ENCODE results near the gene TGOLN2.

TGOLN2 gene

DNA sequence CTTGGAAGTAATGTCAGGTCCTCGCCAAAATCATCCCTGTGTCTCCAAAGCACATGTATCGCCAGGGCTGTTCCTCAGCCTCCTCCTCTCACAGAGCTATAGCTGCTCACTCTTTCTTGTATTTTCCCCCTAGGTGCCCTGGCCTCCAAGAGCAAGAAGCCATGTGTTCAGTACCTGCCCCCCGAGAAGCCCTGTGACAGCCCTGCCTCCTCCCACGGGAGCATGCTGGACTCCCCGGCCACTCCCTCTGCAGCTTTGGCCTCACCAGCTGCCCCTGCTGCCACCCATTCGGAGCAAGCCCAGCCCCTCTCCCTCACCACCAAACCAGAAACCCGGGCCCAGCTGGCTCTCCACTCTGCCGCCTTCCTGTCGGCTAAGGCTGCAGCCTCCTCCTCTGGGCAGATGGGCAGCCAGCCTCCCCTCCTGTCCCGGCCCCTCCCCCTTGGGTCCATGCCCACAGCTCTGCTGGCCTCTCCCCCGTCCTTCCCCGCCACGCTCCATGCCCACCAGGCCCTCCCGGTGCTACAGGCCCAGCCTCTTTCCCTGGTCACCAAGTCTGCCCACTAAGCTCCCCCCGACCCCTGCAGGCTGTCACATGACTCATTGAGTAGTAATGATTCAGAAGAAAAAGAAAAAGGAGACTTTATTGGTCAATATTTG is 18.8 kb downstream of the TGOLN2 start:
- peak; percentile 72 for DNase-seq (ENCODE audit: low read depth, low spot score)

DNA sequence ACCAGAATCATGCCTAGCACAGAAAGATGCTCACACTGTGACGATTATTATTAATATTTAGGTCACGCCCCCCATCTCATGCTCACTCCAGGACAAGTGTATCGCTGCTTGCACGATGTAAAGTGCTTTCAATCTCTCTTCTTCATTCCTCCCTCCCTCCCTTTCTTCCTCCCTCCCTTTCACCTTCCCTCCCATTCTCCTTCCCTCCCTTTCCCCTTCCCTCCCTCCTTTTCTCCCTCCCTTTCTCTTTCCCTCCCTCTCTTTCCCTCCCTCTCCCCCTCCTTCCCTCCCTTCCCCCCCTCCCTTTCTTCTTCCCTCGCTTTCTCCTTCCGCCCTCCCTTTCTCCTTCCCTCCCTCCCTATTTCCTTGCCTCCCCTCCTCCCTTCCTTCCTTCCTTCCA is 19.6 kb downstream of the TGOLN2 start:
- no peak for DNase-seq (ENCODE audit: low read depth, low spot score)

DNA sequence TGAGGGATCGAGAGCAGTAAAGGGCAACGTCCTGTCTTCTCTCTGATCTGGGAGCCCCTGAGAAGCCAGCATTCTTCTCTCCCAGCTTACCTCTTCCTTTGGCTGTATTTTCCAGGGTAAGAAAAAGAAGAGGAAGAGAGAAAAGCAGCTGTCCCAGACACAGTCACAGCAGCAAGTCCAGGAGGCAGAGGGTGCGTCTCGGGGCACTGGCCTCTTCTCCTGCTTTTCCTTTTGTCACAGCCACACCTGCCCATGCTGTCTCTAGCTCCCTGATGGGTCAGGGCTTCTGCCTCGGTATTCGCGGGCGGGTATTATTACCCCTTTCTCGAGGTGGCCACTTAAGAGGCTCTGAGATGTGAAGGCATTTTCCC is 20.3 kb downstream of the TGOLN2 start:
- DNase-seq (ENCODE audit: low read depth, low spot score) = no peak

DNA sequence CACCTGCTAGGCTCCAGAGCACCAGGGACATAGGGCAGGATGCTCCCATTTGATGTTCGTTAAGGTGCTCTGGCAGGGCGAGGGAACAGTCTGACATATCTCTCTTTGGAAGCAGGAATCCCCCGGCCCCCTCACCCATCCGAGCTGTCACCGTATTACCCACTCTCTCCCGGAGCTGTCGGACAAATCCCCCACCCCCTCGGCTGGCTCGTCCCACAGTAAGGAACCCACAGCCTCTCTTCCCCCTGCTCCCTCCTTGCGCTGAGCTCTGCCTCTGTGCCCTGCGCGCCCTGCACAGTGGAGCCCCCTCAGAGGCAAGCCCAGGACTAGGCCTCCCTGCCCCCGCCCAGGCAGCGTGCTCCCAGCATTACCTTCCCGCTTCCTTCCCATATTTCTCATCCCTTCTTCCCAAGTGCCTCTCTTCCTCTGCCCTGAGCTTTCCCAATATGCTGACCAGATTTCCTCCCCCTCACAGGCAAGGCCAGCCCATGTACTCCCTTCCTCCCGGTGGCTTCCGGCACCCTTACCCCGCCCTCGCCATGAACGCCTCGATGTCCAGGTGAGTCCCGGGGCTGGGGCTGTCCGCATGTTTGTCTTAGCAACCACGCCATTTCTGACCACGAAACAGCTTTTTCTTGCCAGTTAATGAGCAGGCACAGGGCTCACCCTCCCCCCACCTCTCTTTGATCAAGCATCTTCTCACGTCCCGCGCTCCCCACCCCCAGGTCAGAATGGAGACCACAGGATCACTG is 23.8 kb downstream of the TGOLN2 start:
- no peak for DNase-seq (ENCODE audit: low read depth, low spot score)

DNA sequence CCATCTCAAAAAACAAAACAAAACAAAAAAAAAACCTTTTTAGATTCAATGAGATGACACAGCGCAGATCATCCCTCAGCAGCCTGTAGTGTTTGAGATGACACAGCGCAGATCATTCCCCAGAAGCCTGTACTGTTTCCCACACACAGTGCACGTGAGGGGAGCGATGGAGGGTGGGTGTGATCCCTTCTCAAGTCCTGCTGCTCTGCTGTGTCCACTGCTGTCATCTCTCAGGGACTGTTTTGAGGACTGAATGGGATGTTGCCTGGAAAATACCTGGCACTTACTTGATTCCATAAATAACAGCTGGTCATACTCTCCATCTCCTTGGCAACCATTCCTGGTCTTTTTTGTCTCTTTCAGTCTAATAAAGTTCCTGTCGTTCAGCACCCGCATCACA is 25.7 kb downstream of the TGOLN2 start:
- no peak for DNase-seq (ENCODE audit: low read depth, low spot score)

DNA sequence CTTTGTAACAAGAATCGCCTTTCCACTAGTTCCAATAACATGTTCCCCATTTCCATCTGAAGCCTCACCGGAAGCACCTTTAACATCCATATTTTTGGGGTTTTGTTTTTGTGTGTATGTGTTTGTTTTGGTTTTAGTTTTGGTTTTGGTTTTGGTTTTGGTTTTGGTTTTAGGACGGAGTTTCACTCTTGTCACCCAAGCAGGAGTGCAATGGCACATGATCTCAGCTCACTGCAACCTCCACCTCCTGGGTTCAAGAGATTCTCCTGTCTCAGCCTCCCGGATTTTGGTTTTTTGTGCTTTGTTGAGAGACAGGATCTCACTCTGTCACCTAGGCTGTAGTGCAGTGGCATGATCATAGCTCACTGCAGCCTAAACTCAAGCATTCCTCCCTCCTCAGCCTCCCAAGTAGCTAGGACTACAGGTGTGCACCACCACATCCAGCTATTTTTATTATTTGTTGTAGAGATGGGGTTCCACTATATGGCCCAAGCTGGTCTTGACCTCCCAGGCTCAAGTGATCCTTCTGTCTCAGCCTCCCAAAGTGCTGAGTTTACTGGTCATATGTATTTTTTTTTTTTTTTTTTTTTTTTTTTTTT is 36.3 kb downstream of the TGOLN2 start:
- DNase-seq (ENCODE audit: low read depth, low spot score) = no peak

DNA sequence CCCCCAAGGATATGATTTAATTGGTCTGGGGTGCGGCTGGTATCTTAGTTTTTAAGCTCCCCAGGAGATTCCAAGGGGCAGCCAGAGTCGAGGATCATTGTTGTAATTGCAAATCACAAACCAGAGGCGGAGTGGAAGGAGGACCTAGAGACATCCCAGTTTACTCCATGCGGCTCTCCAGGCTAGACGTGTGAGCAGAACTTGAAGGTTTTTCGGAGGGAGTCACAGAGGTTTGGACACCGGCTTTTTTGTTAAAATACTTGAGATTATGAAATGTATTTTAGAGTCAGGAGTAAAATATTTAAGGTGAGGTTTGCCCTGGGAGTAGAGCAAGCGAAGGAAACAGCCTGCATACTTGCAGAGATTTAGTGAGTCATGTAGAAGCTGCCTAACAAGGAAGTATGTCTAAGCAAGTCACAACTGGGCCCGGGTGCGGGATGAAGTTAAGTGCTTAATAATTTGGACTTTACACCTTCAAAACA is 39.5 kb downstream of the TGOLN2 start:
- peak; percentile 76 for DNase-seq (ENCODE audit: low read depth, low spot score)

DNA sequence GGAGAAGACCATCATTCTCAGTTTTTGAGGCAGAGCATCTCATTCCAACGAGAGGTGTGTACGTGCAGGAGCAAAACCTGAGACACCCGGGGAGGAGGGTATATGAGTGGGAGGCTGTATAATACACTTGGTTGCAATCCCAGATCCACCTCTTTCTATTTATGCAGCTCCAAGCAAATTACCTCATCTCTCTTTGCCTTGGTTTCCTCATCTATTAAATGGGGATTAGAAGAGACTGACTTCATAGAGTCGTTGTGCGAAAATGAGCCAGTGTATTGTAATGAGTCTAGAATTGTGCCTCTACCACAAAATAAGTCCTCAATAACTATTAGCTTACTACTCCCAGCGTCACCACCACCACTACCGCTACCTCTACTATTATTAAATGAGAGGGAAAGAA is 40.1 kb downstream of the TGOLN2 start:
- no peak for DNase-seq (ENCODE audit: low read depth, low spot score)

DNA sequence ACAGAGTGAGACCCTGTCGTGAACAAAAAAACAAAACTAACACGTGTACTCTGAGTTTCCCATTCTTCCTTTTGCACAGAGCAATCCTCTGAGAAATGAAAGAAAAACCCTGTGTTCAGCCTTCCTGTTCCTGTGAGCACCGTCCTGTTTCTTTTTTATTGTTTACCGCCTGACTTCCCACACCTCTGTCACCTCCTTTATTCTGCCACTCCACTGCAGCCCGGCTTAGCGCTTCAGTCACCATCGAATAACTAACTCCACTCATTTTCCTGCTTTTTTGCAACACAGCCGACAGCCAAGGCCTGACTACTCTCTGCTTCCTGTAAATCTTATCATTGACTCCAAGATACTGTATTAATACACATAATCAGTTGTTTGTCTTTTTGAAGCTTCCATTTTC is 40.9 kb downstream of the TGOLN2 start:
- no peak for DNase-seq (ENCODE audit: low read depth, low spot score)

DNA sequence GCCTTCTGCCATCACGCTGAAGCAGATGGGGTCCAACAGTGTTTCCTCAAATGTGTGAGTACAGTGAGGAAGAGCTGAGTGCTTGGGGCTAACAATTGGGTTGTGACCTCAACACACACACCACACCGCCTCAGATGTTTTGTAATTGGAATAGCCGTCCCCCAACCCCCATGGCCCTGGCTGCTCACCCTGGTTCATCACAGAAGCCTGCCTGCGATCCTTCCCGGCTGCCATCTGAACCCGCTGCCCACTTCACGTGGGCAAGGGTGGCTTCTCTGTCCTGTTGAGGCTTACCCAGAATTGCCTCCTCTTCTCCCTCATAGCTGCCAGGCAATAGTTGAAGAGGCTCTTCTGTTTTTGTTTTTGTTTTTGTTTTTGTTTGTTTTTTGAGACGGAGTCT is 44.1 kb downstream of the TGOLN2 start:
- no peak for DNase-seq (ENCODE audit: low read depth, low spot score)

DNA sequence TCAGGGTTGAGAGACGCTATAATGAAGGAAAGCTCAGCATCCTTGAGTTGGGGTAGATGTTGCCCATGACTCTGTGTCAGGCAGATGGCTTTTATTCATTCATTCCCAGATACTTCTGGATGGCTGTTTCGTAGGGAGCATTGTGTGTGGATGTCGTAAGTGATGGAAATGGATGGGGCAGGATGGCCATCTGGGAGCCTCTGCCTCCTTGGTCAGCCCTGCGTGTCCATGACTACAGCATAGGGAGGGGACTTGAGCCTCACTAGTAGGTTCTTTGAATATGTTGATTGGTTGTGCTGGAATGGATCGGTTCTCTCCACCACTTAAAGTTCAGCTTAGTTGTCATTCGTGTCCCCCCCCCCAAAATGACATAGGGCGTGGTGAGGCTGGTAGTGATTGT is 44.9 kb downstream of the TGOLN2 start:
- no peak for DNase-seq (ENCODE audit: low read depth, low spot score)

DNA sequence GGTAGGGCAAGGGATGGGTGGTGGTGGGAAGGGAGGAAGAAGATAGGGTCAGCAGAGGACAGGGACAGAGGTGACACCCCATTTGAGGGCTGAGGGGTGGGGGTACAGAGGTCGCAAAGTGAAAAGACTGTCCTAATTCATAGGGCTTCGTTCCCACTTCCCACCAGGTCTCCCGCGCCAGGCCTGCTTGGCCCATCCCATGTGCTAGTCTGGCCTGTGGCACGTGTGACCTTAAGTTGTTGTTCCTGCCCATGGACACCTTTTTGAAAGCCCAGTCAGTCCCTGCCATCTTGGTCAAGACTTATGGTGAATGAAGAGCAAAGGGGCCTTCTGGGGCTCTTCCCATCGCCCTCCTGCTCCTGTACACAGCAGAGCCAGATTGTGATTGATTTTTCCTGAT is 46.2 kb downstream of the TGOLN2 start:
- no peak for DNase-seq (ENCODE audit: low read depth, low spot score)

DNA sequence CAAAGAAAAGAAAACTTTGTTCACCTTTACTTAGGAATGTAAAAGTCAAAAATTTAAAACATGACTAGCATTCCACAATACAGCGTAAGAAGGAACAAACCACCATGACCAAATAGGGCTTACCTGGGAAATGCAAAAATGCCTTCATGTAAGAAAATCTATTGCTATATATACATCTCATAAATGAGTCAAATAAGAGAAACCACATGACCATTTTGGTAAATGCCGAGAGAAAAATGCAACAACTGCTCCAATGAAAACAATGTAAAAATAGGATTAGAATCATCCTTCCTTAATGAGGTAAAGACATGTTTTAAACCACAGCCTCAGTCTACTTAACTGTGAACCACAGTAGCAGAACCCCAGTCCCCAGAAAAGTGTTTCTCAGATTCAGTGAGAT is 49.4 kb downstream of the TGOLN2 start:
- peak; percentile 49 for DNase-seq (ENCODE audit: low read depth, low spot score)

DNA sequence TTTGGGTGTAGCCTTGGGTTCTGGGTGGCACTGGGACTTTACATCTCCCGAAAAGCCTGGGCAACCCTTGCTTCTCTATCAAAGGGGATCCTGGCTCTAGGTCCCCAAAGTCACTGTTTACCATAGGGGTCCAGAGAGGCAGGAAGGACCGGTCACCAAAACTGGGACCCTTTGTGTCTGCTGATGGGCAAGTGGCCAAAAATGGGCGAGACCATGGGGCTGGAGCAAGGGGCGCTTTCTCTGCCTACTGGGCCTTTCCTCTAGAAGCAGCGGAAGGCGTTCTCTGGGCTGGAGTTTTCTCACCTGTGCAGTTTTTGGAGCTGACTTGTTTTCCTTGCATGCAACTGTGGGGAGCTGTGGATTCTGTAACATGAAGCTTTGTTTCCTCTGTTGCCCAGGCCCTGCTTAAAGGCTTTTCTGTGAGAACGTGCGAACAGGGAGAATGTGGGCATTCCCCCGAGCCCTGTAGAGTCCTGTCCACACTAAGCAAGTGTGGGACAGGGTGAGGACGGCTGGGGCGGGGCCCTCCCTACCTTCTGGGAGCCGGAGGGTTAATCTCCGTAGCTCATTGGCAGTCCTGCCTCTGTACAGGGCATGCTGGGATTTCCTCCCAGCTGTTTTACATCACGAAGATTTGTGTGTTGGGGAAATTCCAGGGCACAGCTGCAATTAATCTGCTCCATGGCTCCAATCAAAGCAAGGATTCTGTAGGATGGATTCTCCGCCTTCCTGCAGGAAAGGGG is 50.2 kb downstream of the TGOLN2 start:
- peak; percentile 37 for DNase-seq (ENCODE audit: low read depth, low spot score)

DNA sequence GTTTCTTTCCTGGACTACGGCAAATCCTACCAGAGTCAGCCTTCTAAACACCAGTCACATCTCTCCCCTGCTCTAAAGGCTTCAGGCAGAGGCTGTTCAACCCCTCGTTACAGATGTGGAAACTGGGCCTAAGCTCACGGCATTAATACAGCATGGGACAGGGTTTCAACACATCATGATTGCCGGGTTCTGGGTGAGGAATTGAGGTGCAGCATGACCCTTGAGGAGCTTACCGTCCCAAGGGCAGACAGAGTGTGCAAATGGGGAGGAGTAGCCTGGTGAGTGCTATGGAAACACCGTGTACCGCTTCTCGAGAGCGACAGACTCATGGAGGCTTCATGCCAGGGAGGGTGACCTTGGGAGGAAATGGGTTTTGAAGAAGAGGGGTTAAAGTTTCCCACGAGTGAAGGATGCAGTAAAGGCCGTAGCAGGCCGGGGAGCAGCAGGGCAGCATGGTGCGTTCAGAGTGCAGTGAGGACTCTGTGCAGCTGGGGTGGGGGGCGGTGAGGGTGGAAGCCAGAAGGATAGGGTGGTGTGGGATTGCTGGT is 51.1 kb downstream of the TGOLN2 start:
- DNase-seq (ENCODE audit: low read depth, low spot score) = no peak

DNA sequence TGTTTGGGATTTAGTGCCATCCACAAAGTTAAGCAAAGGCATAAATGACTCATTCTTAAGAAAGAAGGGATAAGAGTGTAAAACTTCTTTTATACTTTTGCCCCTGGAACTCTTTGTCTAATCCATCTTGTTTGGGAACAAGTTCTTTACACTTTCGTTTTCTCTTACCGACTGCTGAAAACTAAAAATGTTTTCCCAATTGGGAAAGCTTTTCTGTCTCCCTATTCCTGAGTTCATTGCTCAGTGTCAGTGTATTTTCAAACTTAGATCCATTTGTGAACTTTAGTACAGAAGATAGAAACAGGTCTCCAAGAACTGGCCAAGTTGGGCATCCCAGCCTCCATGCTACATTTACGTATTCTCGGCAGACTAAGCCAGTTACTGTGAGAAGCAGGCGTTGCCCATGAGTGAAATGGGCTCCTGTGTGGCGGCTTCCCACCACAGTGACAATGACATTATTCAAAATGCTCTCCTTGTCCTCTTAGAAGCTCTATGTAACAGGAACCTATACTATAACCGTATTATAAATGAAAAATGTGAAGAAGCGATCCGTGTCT is 51.7 kb downstream of the TGOLN2 start:
- no peak for DNase-seq (ENCODE audit: low read depth, low spot score)

DNA sequence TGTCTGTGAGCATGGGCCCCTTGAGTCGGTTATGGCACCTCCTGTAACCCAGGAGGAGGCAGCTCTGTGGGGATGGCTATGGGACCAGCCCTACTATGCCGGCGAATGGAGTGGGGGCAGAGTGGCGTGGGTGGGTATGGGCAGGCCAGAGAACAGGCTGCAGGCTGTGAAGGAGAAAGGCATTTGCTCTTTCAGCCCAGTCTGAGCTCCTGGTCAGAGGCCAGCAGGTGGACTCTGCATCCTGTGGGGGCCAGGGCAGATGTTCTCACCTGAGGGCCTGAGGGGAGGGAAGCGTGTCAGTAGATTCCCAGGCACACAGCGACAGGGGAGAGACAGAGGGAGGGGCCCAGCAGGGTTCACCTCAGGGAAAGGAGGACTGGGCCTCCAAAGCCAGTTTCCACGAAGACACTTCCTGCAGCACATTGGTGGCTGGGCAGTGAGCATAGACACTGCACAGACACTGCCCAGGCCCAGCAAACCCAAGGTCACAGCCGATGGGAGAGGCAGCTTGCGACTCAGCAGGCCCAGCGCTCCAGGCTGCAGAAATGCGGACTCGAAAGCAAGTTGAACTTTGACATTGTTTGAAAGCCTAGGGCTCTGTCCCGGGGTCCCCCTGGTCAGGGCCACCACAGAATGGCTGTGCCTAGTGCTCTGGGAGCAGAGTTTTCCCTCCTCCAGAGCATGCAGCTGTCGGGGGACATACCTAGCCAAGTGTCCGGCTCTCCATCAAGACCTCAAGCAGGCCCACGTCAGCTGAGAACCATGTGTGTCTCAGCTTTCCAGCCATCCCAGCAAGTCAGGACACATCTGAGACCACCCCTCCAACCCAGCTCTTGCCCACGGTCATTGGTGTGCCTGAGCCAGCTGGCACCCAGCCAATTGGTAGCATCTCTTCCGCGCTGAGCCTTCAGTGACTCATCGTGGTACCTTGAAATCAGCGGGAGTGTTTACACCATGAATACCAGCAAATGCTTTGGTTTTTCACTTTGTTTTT is 53.8 kb downstream of the TGOLN2 start:
- peak; percentile 77 for DNase-seq (ENCODE audit: low read depth, low spot score)

DNA sequence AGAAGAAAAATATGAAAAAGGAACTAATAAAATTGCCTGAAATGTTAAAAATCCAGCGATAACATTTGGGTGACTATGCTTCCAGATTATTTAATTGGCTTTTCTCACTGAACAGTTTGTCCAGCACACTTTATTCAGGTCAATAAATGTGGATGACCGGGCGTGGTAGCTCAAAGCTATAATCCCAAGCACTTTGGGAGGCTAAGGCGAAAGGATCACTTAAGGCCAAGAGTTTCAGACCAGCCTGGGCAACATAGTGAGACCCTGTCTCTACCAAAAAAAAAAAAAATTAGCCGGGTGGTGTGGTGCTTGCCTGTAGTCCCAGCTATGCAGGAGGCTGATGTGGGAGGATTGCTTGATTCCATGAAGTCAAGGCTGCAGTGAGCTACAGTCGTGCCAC is 55.4 kb downstream of the TGOLN2 start:
- DNase-seq (ENCODE audit: low read depth, low spot score) = no peak

DNA sequence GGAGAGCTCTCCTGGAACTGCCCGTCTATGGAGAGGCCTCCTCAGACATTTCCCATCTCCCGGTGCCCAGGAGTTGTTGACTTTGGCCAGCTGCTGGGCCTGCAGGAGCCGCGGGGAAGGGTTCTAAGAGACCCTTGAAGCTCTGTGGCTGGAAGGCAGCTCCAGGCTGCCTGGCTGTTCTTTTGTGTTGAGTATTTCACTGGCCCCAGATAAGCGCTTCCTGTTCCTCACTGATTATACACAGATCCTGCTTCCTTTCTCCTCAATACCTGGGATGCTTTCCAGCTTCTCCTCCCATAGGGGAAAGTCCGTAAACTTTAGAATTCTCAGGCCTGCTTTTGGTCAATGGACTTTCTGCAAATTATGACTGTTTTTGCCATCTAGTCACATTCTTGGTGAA is 57.8 kb downstream of the TGOLN2 start:
- peak; percentile 59 for DNase-seq (ENCODE audit: low read depth, low spot score)

Data from astrocyte of the hippocampus (primary cell).